Sigmoid colon (tissue), 4 donors: Measurements from ENCODE around the gene MEF2B.

ENCODE experiments used
- CTCF ChIP-seq, 4 experiments: fragments of 450-650 bp in 3 of 4; fragments of 200-600 bp in 1 of 4; IDR thresholded peaks; one replicate each; pipeline ENCODE4 v1.5.1; 2016 to 2019; ENCODE audit warnings: antibody characterized with exemption in 4 of 4, mild to moderate bottlenecking in 3 of 4, moderate library complexity in 2 of 4
- EP300 ChIP-seq, 4 donors: sonication (generic); formaldehyde crosslinking; IDR thresholded peaks; one replicate each; pipeline ENCODE4 v1.6.1; 2017; ENCODE audit warnings: antibody characterized with exemption in 4 of 4

- TF ChIP-seq EP300 (IDR thresholded peaks at IDR 0.05) (no peak), CTCF (IDR thresholded peaks at IDR 0.05) (no peak)
These were observed 36.1 kb downstream of the MEF2B start for GRCh38 chr19:19133985-19134384.
